Mammary epithelial cell (primary cell): Measurements from ENCODE around the gene PLPPR1.

Experiments used
- EZH2 ChIP-seq: IDR thresholded peaks from 2 replicates; pipeline ENCODE4 v1.6.1; 2012; ENCODE audit warnings: low read length, inconsistent platforms, borderline replicate concordance
- TF ChIP-seq, protein P1 (sequence below), 2 donors: IDR thresholded peaks in 1 of 2; conservative IDR thresholded peaks in 1 of 2; 2 replicates each; pipeline ENCODE4 v1.5.1; 2011 to 2012; ENCODE audit warnings: inconsistent platforms in 2 of 2, low read length in 2 of 2, mild to moderate bottlenecking in 2 of 2, control low read depth in 1 of 2, low read depth in 1 of 2; ENCODE audit not compliant: insufficient read depth in 1 of 2; ENCODE audit errors: extremely low read depth in 1 of 2

DNA sequence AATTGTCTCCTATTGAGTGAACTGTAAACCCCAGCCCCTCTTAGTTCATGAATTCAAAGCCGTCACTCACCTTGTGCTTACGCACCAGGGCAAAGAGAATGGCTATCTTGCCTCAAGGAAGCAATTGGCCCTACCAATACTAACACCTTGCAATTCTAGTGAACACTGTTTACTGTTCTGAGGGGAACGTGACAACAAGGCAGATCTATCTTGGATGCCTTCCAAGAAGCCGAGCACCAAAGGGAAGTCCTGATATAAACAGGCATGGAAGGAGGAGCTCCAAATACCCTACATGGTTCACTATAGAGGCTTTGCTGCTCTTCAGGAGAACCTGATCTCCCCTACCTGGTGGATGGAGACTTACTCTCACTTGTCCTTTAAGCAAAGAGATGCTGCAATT, 1.7 kb upstream of the PLPPR1 start:
- TF ChIP-seq, protein P1, sequence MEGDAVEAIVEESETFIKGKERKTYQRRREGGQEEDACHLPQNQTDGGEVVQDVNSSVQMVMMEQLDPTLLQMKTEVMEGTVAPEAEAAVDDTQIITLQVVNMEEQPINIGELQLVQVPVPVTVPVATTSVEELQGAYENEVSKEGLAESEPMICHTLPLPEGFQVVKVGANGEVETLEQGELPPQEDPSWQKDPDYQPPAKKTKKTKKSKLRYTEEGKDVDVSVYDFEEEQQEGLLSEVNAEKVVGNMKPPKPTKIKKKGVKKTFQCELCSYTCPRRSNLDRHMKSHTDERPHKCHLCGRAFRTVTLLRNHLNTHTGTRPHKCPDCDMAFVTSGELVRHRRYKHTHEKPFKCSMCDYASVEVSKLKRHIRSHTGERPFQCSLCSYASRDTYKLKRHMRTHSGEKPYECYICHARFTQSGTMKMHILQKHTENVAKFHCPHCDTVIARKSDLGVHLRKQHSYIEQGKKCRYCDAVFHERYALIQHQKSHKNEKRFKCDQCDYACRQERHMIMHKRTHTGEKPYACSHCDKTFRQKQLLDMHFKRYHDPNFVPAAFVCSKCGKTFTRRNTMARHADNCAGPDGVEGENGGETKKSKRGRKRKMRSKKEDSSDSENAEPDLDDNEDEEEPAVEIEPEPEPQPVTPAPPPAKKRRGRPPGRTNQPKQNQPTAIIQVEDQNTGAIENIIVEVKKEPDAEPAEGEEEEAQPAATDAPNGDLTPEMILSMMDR (conservative IDR thresholded peaks at IDR 0.05 in 1 of 2, IDR thresholded peaks at IDR 0.05 in 1 of 2; ENCODE audit: extremely low read depth in 1 of 2, insufficient read depth in 1 of 2, low read depth in 1 of 2, low read length in 2 of 2): no peak
- TF ChIP-seq EZH2: no peak
